Natural killer cell treated with Interleukin-12 subunit alpha and Interleukin-12 subunit beta and Interleukin-15 and Interleukin-18, amount 100 ng/mL, for 72 hours (primary cell): ENCODE data around the gene HIPK1. TPM values are rescaled to one million over a fixed set of nuclear protein-coding genes. Genes with fewer than 3 reads are reported as not detected.

Experiments
- total RNA-seq, 2 donors: library from RNA; stranded (reverse); gene quantifications; one replicate each; pipeline ENCODE4 v1.2.3, GENCODE V29; 2022

HIPK1 gene
- total RNA-seq, 2 donors from 2014 or later = 80.6 to 110 TPM

Other genes starting within 250 kb of the HIPK1 start
- gene PHTF1, start 169.8 kb upstream of the HIPK1 start, total RNA-seq = 10 to 100 TPM; 29.0 to 44.0 TPM
- 10 to 100 TPM; 18.7 to 27.7 TPM for gene RSBN1, start 116.8 kb upstream of the HIPK1 start, total RNA-seq
- 10 to 100 TPM; 24.6 to 26.0 TPM for gene PTPN22, start 57.6 kb upstream of the HIPK1 start, total RNA-seq
- 1 to 10 TPM; 1.3 to 3.0 TPM for gene BCL2L15, start 41.7 kb upstream of the HIPK1 start, total RNA-seq
- gene AP4B1, start 24.5 kb upstream of the HIPK1 start, total RNA-seq = 10 to 100 TPM; 40.4 to 76.0 TPM
- 10 to 100 TPM; 12.6 to 22.0 TPM for gene DCLRE1B, start 24.0 kb upstream of the HIPK1 start, total RNA-seq
- gene OLFML3, start 50.1 kb downstream of the HIPK1 start, total RNA-seq = 1 to 10 TPM in 1 of 2 donors, under 1 TPM in 1; 0.59 to 1.2 TPM
- not detected for gene SYT6, start 224.5 kb downstream of the HIPK1 start, total RNA-seq